Measurements from ENCODE around the gene HELLS.
"Not testable (repeated sequence)": the region's sequence is repeated elsewhere in the genome, so short reads cannot be mapped to it uniquely, and the experiment has no call there.

- TF ChIP-seq CTCF (IDR thresholded peaks at IDR 0.05; ENCODE audit: borderline replicate concordance, extremely low read depth, low read length, poor library complexity, severe bottlenecking); EZH2 (IDR thresholded peaks at IDR 0.05; ENCODE audit: borderline replicate concordance, low read depth, low read length, severe bottlenecking): not testable (repeated sequence)
These were observed 3.3 kb upstream of the HELLS start for GRCh38 chr10:94542282-94542681.
